Endothelial cell of umbilical vein (primary cell): Measurements from ENCODE around the gene CACNA2D1. TPM values are rescaled to one million over a fixed set of nuclear protein-coding genes. Genes with fewer than 3 reads are reported as not detected.

ENCODE experiments used
- BruUV-seq: library from RNA; stranded (reverse); fragments of 400-500 nt; replicated peaks from 2 replicates; lab custom pipeline; 2021; lab: Mats Ljungman, UMichigan
- CTCF ChIA-PET: fragments of 300-600, 350-600 bp; sonication (Branson Sonifier 250); formaldehyde crosslinking; loops from one replicate; lab custom pipeline; 2021; ENCODE audit warnings: antibody characterized with exemption, inconsistent platforms; lab: Charles Lee
- POLR2A ChIA-PET: fragments of 300-600, 350-600 bp; sonication (Branson Sonifier 250); formaldehyde crosslinking; loops from one replicate; lab custom pipeline; 2021; ENCODE audit warnings: antibody characterized with exemption, inconsistent platforms; lab: Charles Lee
- DNase-seq: peaks from one replicate; pipeline ENCODE4 v3.0.0-alpha.2; 2011; ENCODE audit warnings: low read depth, low spot score
- FAIRE-seq: peaks from 2 replicates; lab custom pipeline; 2011; peaks lifted over from hg19 to GRCh38; lab: Jason Lieb, UNC
- H2AFZ ChIP-seq: 2 replicates; pipeline ENCODE4 v1.6.0; 2012; ENCODE audit warnings: low read depth, low read length, control low read depth, inconsistent platforms
- H3K27ac ChIP-seq: 2 replicates; pipeline ENCODE4 v1.5.1; 2011; ENCODE audit warnings: low read depth, mild to moderate bottlenecking, control low read depth, low read length, moderate library complexity; ENCODE audit not compliant: insufficient read depth
- H3K27me3 ChIP-seq, 2 experiments: 2 replicates each; pipeline versions ENCODE4 v1.6.0 to v1.6.1; 2011; ENCODE audit warnings: low read length in 2 of 2, mixed read lengths in 1 of 2; ENCODE audit not compliant: control insufficient read depth in 2 of 2, insufficient read depth in 2 of 2
- H3K36me3 ChIP-seq, 2 experiments: 2 replicates in 1 of 2; 3 replicates in 1 of 2; pipeline ENCODE4 v1.5.1; 2011; ENCODE audit warnings: low read length in 2 of 2, mild to moderate bottlenecking in 1 of 2, moderate library complexity in 1 of 2; ENCODE audit not compliant: control insufficient read depth in 2 of 2, insufficient read depth in 2 of 2; ENCODE audit errors: extremely low read depth in 1 of 2
- H3K4me1 ChIP-seq: 3 replicates; pipeline ENCODE4 v1.5.1; 2011; ENCODE audit warnings: mild to moderate bottlenecking, low read length; ENCODE audit not compliant: control insufficient read depth, insufficient read depth; ENCODE audit errors: extremely low read depth
- H3K4me2 ChIP-seq: 2 replicates; pipeline ENCODE4 v1.6.1; 2011; ENCODE audit warnings: low read length, control low read depth, mixed read lengths; ENCODE audit not compliant: insufficient read depth
- H3K4me3 ChIP-seq, 3 experiments: fragments of 200-600 bp in 1 of 3; sonication (generic), shearing (Covaris generic) in 1 of 3; replicated peaks in 1 of 3; 2 replicates each; pipeline ENCODE4 v1.5.1; 2011 to 2016; ENCODE audit warnings: control low read depth in 3 of 3, low read length in 3 of 3, mild to moderate bottlenecking in 2 of 3, inconsistent platforms in 1 of 3, low read depth in 1 of 3, moderate library complexity in 1 of 3; ENCODE audit not compliant: insufficient read depth in 1 of 3
- H3K79me2 ChIP-seq: 2 replicates; pipeline ENCODE4 v1.6.0; 2012; ENCODE audit warnings: low read length, inconsistent platforms; ENCODE audit not compliant: control insufficient read depth, insufficient read depth
- H3K9ac ChIP-seq: replicated peaks from 2 replicates; pipeline ENCODE3; 2011; ENCODE audit warnings: low read length, control low read depth; ENCODE audit not compliant: insufficient read depth; ENCODE audit errors: extremely low read depth
- H3K9me1 ChIP-seq: replicated peaks from 3 replicates; pipeline ENCODE4 v1.6.0; 2011; ENCODE audit warnings: mild to moderate bottlenecking, low read length; ENCODE audit not compliant: control insufficient read depth, insufficient read depth; ENCODE audit errors: extremely low read depth
- H3K9me3 ChIP-seq: replicated peaks from 2 replicates; pipeline ENCODE4 v1.5.1; 2012; ENCODE audit warnings: low read length, inconsistent platforms; ENCODE audit not compliant: control insufficient read depth, insufficient read depth
- H4K20me1 ChIP-seq: replicated peaks from 2 replicates; pipeline ENCODE3; 2011; ENCODE audit warnings: mild to moderate bottlenecking, low read length; ENCODE audit not compliant: control insufficient read depth, insufficient read depth; ENCODE audit errors: extremely low read depth
- FOS ChIP-seq: IDR thresholded peaks from 2 replicates; pipeline ENCODE4 v1.6.1; 2011; ENCODE audit warnings: mild to moderate bottlenecking, low read length, moderate library complexity, borderline replicate concordance; ENCODE audit not compliant: insufficient read depth
- GATA2 ChIP-seq: IDR thresholded peaks from 2 replicates; pipeline ENCODE4 v1.7.0; 2011; ENCODE audit warnings: low read depth, mild to moderate bottlenecking, moderate library complexity, mixed read lengths, low read length; ENCODE audit not compliant: insufficient read length, insufficient read depth
- JUN ChIP-seq: IDR thresholded peaks from 2 replicates; pipeline ENCODE4 v1.6.1; 2011; ENCODE audit warnings: borderline replicate concordance, low read depth; ENCODE audit not compliant: insufficient read length, insufficient read depth
- POLR2A ChIP-seq: IDR thresholded peaks from 2 replicates; pipeline ENCODE4 v1.6.1; 2012; ENCODE audit warnings: low read depth, mild to moderate bottlenecking, control low read depth, low read length
- POLR2AphosphoS5 ChIP-seq: IDR thresholded peaks from 2 replicates; pipeline ENCODE4 v1.6.1; 2012; ENCODE audit warnings: low read depth, mild to moderate bottlenecking, control low read depth, low read length, moderate library complexity; ENCODE audit not compliant: insufficient read depth
- dilution Hi-C: fragments of 300-500 bp; cut with MboI; formaldehyde crosslinking; loops from one replicate; pipeline ENCODE4 v1.15.0; 2019; ENCODE audit warnings: low sequenced_read_pairs; ENCODE audit not compliant: extremely low pct_ligation_motif_present
- intact Hi-C: fragments of 100-400 bp; cut with micrococcal nuclease; formaldehyde crosslinking; loops from one replicate; pipeline ENCODE4 v1.10.0; 2022
- polyA plus RNA-seq, 4 experiments: library from polyadenylated mRNA; depleted of rRNA in 3 of 4; stranded (reverse) in 3 of 4; unstranded in 1 of 4; fragments of >200 nt; gene quantifications; 2 replicates each; pipeline versions ENCODE4 v1.2.1 to v1.2.3, GENCODE V29; 2011 to 2012; ENCODE audit warnings: missing spikeins in 1 of 4
- total RNA-seq: library from RNA; stranded (reverse); gene quantifications from 2 replicates; pipeline ENCODE4 v1.2.3, GENCODE V29; 2021
- TF ChIP-seq, protein P1 (sequence below), 2 donors: IDR thresholded peaks; 1 replicate in 1 of 2; 2 replicates in 1 of 2; pipeline ENCODE4 v1.5.1; 2011; ENCODE audit warnings: low read length in 2 of 2, mild to moderate bottlenecking in 2 of 2, moderate library complexity in 2 of 2, control low read depth in 1 of 2, inconsistent platforms in 1 of 2, low read depth in 1 of 2; ENCODE audit not compliant: insufficient read depth in 1 of 2; ENCODE audit errors: extremely low read depth in 1 of 2

CACNA2D1 gene
- total and polyA plus RNA-seq, 2 donors (not counting 3 experiments of a cell fraction or from before 2014, with no cell fraction given) = 4.1 to 38.6 TPM

GRCh38 chr7:82362129-82362706 lies 81.4 kb downstream of the CACNA2D1 start:
- Histone ChIP-seq H3K79me2 (no peaks in the 10 kb centered on the region), H3K9ac (no peak overlapping the region), H3K9me1 (no peaks in the 10 kb centered on the region), H4K20me1 (no peaks in the 10 kb centered on the region), H2AFZ (no peak overlapping the region), H3K9me3 (no peaks in the 10 kb centered on the region), H3K27me3 (no peaks in the 10 kb centered on the region), H3K4me2 (no peak overlapping the region), H3K4me3 (no peak overlapping the region), H3K4me1 (no peaks in the 10 kb centered on the region), H3K36me3 (no peaks in the 10 kb centered on the region), H3K27ac (no peak overlapping the region)
- intact Hi-C loops (no loop called here), dilution Hi-C loops (no loop called here)
- FAIRE-seq (no peak), DNase-seq (no peak)
- CTCF ChIA-PET = interaction anchor here (1.4 to 1.7 kb wide), 2 partner anchors 10 to 128 kb away, joined by 4 read pairs; no protein-coding TSS in a partner anchor
- BruUV-seq = no TSS peak
- no peak for TF ChIP-seq JUN
- TF ChIP-seq FOS = no peak
- TF ChIP-seq POLR2AphosphoS5 = no peak
- no peak for TF ChIP-seq POLR2A
- TF ChIP-seq, protein P1, sequence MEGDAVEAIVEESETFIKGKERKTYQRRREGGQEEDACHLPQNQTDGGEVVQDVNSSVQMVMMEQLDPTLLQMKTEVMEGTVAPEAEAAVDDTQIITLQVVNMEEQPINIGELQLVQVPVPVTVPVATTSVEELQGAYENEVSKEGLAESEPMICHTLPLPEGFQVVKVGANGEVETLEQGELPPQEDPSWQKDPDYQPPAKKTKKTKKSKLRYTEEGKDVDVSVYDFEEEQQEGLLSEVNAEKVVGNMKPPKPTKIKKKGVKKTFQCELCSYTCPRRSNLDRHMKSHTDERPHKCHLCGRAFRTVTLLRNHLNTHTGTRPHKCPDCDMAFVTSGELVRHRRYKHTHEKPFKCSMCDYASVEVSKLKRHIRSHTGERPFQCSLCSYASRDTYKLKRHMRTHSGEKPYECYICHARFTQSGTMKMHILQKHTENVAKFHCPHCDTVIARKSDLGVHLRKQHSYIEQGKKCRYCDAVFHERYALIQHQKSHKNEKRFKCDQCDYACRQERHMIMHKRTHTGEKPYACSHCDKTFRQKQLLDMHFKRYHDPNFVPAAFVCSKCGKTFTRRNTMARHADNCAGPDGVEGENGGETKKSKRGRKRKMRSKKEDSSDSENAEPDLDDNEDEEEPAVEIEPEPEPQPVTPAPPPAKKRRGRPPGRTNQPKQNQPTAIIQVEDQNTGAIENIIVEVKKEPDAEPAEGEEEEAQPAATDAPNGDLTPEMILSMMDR (IDR thresholded peaks at IDR 0.05; ENCODE audit: extremely low read depth in 1 of 2, insufficient read depth in 1 of 2, low read depth in 1 of 2, low read length in 2 of 2) = no peak
- no peak for TF ChIP-seq GATA2
- POLR2A ChIA-PET = no interaction called here
